ENCODE results near the gene GABARAPL1.
A peak's percentile ranks its signal among the peaks of the same experiment; 100 is the strongest.
"Not testable (repeated sequence)": the region's sequence is repeated elsewhere in the genome, so short reads cannot be mapped to it uniquely, and the experiment has no call there.

Gene GABARAPL1

DNA sequence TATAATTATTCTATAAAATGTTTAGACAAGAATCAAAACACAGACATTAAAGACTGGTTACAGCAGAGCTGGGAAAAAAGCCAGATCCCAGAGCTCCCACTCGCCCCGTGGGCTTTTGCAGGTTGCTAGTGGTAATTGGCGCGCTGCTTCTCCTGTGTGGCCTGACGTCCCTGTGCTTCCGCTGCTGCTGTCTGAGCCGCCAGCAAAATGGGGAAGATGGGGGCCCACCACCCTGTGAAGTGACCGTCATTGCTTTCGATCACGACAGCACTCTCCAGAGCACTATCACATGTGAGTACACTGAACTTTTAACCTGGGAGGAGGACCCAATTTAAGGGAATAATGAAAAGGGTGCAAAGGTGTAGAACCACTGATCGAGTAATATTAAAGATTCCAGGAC lies 26.4 kb upstream of the GABARAPL1 start:
- H3K9me3 ChIP-seq, result no peaks in the 10 kb centered on the region
- in situ Hi-C loops (cut with MboI; ENCODE audit: low sequenced_read_pairs), result no loop called here
- peaks cover 4% of the 10 kb centered on the region; the same call in 1 of the 2 replicates for H3K4me1 ChIP-seq
- H3K27me3 ChIP-seq (ENCODE audit: low read depth), result no peaks in the 10 kb centered on the region
- H3K36me3 ChIP-seq (replicated peaks), result no peaks in the 10 kb centered on the region
- H3K4me3 ChIP-seq, result no peak overlapping the region
- DNase-seq (ENCODE audit: low spot score in 2 of 2), result no peak

DNA sequence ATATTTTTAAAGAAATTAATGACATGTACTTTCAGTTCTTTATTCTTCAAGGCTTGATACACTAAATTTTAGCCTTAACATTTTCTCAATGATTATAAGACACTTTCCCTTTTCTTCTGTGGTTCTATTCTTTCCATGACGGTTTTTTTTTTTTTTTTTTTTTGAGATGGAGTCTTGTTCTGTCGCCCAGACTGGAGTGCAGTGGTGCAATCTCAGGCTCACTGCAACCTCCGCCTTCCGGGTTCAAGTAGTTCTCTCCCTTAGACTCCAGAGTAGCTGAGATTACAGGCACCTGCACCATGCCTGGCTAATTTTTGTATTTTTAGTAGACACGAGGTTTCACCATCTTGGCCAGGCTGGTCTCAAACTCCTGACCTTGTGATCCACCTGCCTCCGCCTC lies 25.7 kb upstream of the GABARAPL1 start:
- H3K27me3 ChIP-seq (ENCODE audit: low read depth); DNase-seq (ENCODE audit: low spot score in 2 of 2); H3K9me3 ChIP-seq; H3K36me3 ChIP-seq (replicated peaks); H3K4me1 ChIP-seq; in situ Hi-C loops (cut with MboI; ENCODE audit: low sequenced_read_pairs); H3K4me3 ChIP-seq: not testable (repeated sequence)

DNA sequence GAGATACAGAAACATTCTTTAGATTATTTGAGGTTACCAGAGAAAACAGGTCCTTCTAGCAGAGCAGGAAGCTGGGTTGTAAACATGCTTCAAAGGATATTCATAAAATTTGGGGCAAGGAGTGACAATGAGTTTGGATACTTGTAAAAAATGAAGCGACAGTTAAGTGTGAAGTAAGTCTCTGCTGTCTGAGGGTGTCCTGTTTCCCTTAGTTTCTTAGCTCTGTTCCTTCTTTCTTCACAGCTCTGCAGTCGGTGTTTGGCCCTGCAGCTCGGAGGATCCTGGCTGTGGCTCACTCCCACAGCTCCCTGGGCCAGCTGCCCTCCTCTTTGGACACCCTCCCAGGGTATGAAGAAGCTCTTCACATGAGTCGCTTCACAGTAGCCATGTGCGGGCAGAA lies 23.0 kb upstream of the GABARAPL1 start:
- Histone ChIP-seq H3K36me3 (replicated peaks) (no peaks in the 10 kb centered on the region), H3K4me3 (no peak overlapping the region), H3K27me3 (ENCODE audit: low read depth) (no peaks in the 10 kb centered on the region), H3K9me3 (no peaks in the 10 kb centered on the region), H3K4me1 (peaks cover 4% of the 10 kb centered on the region)
- DNase-seq (ENCODE audit: low spot score in 2 of 2), result no peak
- in situ Hi-C loops (cut with MboI; ENCODE audit: low sequenced_read_pairs), result no loop called here

- H3K4me3 ChIP-seq, result no peak overlapping the region
- H3K36me3 ChIP-seq (replicated peaks), result no peaks in the 10 kb centered on the region
- H3K9me3 ChIP-seq, result no peaks in the 10 kb centered on the region
- peaks cover 4% of the 10 kb centered on the region for H3K4me1 ChIP-seq
- peak; percentile 67 to 77 for DNase-seq (ENCODE audit: low spot score in 2 of 2)
- H3K27me3 ChIP-seq (ENCODE audit: low read depth), result no peaks in the 10 kb centered on the region
- in situ Hi-C loops (cut with MboI; ENCODE audit: low sequenced_read_pairs), result no loop called here
Observed at GRCh38 chr12:10190558-10191388, 21.9 kb upstream of the GABARAPL1 start.

- peaks cover 4% of the 10 kb centered on the region for H3K4me1 ChIP-seq
Observed at GRCh38 chr12:10191865-10192264, 20.8 kb upstream of the GABARAPL1 start.

DNA sequence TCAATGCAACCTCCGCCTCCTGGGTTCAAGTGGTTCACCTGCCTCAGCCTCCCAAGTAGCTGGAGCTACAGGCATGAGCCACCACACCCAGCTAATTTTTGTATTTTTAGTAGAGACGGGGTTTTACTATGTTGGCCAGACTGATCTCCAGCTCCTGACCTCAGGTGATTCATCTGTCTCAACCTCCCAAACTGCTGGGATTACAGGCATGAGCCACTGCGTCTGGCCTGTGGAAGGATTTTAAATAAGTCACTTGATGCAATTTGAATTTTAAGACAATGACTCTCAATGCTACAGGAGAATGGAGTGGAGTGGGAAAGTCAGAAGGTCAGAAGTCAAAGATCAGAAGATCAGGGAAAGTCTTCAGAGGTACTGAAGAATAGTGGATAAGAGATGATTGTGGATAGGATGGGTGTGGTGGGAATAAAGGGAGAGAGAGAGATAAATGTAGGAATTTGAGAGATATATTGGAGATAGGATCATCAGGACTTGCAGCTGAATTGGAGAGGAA lies 18.5 kb upstream of the GABARAPL1 start:
- in situ Hi-C loops (cut with MboI; ENCODE audit: low sequenced_read_pairs), result no loop called here
- H3K36me3 ChIP-seq (replicated peaks), result no peaks in the 10 kb centered on the region
- no peak for DNase-seq (ENCODE audit: low spot score in 2 of 2)
- H3K4me3 ChIP-seq, result no peak overlapping the region
- H3K27me3 ChIP-seq (ENCODE audit: low read depth), result no peaks in the 10 kb centered on the region
- peaks cover 4% of the 10 kb centered on the region for H3K4me1 ChIP-seq
- no peaks in the 10 kb centered on the region for H3K9me3 ChIP-seq

More at GRCh38 chr12:10191865-10192264, 20.8 kb upstream of the GABARAPL1 start:
- Histone ChIP-seq H3K4me3 (no peak overlapping the region), H3K36me3 (replicated peaks) (no peaks in the 10 kb centered on the region), H3K9me3 (no peaks in the 10 kb centered on the region), H3K27me3 (ENCODE audit: low read depth) (no peaks in the 10 kb centered on the region)
- DNase-seq (ENCODE audit: low spot score in 2 of 2), result no peak
- in situ Hi-C loops (cut with MboI; ENCODE audit: low sequenced_read_pairs), result no loop called here

DNA sequence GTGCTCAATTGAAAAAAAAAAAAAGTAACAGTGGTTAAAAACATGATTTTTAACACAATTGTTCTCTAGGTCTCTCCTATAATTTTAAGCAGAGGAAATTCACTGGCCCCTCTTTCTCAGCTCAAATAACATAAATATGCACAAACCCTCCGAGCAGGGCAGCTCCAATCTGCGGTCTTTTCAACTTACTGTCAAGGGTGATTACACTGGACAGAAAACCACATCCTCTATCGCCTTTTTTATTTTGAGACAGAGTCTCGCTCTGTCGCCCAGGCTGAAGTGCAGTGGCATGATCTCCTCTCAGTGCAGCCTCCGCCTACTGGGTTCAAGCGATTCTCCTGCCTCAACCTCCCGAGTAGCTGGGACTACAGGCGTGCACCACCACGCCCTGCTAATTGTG lies 16.5 kb upstream of the GABARAPL1 start:
- H3K4me1 ChIP-seq, result peaks cover 4% of the 10 kb centered on the region
- DNase-seq (ENCODE audit: low spot score in 2 of 2), result no peak
- H3K27me3 ChIP-seq (ENCODE audit: low read depth), result no peaks in the 10 kb centered on the region
- no peaks in the 10 kb centered on the region for H3K9me3 ChIP-seq
- H3K36me3 ChIP-seq (replicated peaks), result no peaks in the 10 kb centered on the region
- H3K4me3 ChIP-seq, result no peak overlapping the region
- in situ Hi-C loops (cut with MboI; ENCODE audit: low sequenced_read_pairs), result no loop called here

GRCh38 chr12:10197879-10198278 lies 14.8 kb upstream of the GABARAPL1 start:
- H3K36me3 ChIP-seq (replicated peaks), result no peaks in the 10 kb centered on the region
- no peaks in the 10 kb centered on the region for H3K4me1 ChIP-seq
- no peak for DNase-seq (ENCODE audit: low spot score in 2 of 2)
- in situ Hi-C loops (cut with MboI; ENCODE audit: low sequenced_read_pairs), result no loop called here
- no peaks in the 10 kb centered on the region for H3K9me3 ChIP-seq
- no peaks in the 10 kb centered on the region for H3K27me3 ChIP-seq (ENCODE audit: low read depth)
- no peak overlapping the region for H3K4me3 ChIP-seq

- DNase-seq (ENCODE audit: low spot score in 2 of 2); H3K36me3 ChIP-seq (replicated peaks); H3K27me3 ChIP-seq (ENCODE audit: low read depth); in situ Hi-C loops (cut with MboI; ENCODE audit: low sequenced_read_pairs); H3K4me1 ChIP-seq; H3K4me3 ChIP-seq; H3K9me3 ChIP-seq: not testable (repeated sequence)
Observed at GRCh38 chr12:10204495-10204894, 8.2 kb upstream of the GABARAPL1 start.

DNA sequence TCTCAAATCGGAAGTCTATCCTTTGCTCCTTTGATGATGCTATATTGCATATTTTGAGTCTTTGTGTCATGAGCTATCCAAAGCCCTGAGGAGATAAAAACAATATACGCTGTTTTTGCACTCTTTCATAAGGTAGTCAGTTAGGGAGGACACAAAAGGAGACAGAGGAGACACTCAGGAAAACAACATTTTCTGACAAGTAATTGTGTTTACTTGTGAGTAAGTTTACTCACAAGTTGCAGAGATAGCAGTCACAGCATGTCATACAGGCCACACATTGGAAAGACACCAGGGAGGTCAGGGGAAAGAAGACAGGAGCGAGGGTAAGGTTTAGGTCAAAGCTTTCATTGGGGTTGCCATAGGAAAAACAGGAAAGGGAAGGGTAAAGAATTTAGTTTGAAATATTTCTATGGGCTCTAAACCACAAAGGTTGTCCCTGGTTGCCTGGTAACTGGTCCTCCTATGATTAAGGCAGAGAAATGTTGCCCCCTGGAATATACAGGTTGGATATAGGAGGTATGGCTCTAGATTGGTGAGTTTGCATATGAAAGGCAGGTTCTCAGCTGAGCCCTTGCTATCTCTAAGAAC lies 7.4 kb upstream of the GABARAPL1 start:
- no peak for DNase-seq (ENCODE audit: low spot score in 2 of 2)
- in situ Hi-C loops (cut with MboI; ENCODE audit: low sequenced_read_pairs), result no loop called here
- H3K36me3 ChIP-seq (replicated peaks), result no peaks in the 10 kb centered on the region
- H3K4me1 ChIP-seq, result no peaks in the 10 kb centered on the region
- H3K9me3 ChIP-seq, result no peaks in the 10 kb centered on the region
- no peak overlapping the region for H3K4me3 ChIP-seq
- no peaks in the 10 kb centered on the region for H3K27me3 ChIP-seq (ENCODE audit: low read depth)

DNA sequence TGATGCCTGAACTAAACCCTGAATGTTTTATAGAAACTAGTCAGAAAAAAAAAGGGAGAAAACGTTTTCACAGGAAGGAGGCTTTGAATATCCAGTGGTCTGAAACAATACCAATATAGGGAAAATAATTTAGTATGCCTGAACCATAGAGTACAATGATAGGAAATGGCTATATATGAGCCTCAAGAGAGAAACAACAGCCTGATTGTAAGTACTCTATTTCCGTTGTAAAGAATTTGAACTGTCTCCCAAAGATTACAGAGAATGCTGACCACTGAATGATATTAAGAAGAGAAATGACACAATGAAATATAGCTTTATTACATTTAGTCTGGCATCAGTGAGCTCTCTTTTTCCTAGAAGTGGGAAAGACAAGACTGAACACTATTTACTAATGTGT lies 5.5 kb upstream of the GABARAPL1 start:
- no peaks in the 10 kb centered on the region for H3K36me3 ChIP-seq (replicated peaks)
- H3K4me1 ChIP-seq, result peaks cover 3% of the 10 kb centered on the region; the same call in 1 of the 2 replicates
- in situ Hi-C loops (cut with MboI; ENCODE audit: low sequenced_read_pairs), result no loop called here
- no peaks in the 10 kb centered on the region for H3K27me3 ChIP-seq (ENCODE audit: low read depth)
- no peak for DNase-seq (ENCODE audit: low spot score in 2 of 2)
- H3K4me3 ChIP-seq, result no peak overlapping the region
- H3K9me3 ChIP-seq, result no peaks in the 10 kb centered on the region

DNA sequence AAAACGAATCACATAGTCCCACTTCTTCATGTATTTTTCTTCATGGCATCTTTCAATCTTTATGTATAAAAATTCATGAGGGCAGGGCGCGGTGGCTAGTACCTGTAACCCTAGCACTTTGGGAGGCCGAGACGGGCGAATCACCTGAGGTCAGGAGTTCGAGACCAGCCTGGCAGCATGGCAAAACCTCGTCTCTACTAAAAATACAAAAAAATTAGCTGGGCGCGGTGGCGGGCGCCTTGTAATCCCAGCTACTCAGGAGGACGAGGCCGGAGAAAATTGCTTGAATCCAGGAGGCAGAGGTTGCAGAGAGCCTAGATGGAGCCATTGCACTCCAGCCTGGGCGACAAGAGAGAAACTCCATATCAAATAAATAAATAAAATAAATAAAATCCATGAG lies 2.5 kb upstream of the GABARAPL1 start:
- Histone ChIP-seq H3K27me3 (ENCODE audit: low read depth) (no peaks in the 10 kb centered on the region), H3K4me1 (peaks cover 11% of the 10 kb centered on the region), H3K9me3 (no peaks in the 10 kb centered on the region), H3K36me3 (replicated peaks) (no peaks in the 10 kb centered on the region), H3K4me3 (no peak overlapping the region)
- no peak for DNase-seq (ENCODE audit: low spot score in 2 of 2)
- in situ Hi-C loops (cut with MboI; ENCODE audit: low sequenced_read_pairs), result no loop called here

DNA sequence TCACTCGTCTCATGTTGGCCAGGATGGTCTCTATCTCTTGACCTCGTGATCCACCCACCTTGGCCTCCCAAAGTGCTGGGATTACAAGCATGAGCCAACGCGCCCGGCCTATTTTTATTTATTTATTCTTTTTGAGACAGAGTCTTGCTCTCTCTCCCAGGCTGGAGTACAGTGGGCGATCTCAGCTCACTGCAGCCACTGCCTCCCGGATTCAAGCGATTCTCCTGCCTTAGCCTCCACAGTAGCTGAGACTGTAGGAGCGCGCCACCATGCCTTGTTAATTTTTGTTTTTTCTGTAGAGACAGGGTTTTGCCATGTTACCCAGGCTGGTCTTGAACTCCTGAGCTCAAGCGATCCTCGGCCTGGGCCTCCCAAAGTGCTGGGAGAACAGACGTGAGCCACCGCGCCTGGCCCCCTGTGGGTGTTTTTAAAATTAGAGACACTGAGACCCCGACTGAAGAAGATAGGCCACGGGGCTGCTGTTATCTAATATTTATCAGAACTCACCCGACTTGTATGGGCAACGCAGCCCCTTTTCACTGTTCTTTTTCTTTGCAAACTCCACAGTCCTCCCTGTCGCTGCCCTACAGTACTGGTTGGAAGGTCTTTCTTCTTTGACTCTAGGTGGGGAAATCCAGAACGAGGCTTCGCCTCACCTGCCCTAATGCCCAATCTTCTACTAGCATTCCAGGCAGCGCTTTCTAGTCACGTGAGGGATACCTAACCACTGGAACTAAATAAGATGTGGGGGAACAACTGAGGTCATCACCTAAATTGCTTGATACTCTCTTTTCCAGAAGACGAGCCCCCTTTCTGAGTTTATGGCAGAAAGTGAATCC lies 1.4 kb upstream of the GABARAPL1 start:
- Histone ChIP-seq H3K9me3 (no peaks in the 10 kb centered on the region), H3K4me3 (no peak overlapping the region), H3K4me1 (peaks cover 13% of the 10 kb centered on the region), H3K36me3 (replicated peaks) (no peaks in the 10 kb centered on the region), H3K27me3 (ENCODE audit: low read depth) (no peaks in the 10 kb centered on the region)
- in situ Hi-C loops (cut with MboI; ENCODE audit: low sequenced_read_pairs), result no loop called here
- DNase-seq (ENCODE audit: low spot score in 2 of 2), result no peak
